Measurements from ENCODE around the gene RTCB.

RTCB gene

GRCh38 chr22:32411829-32412592 is at the start of gene RTCB:
TSS of gene RTCB (minus strand) at chr22:32412247. CDS start at chr22:32412156, 91 bp downstream.
- DNase-seq, result peak; percentile 80

GRCh38 chr22:32457031-32457430 is 45.0 kb upstream of the RTCB start:
- DNase-seq, result no peak

- DNase-seq, result peak; percentile 62
These were observed 36.9 kb upstream of the RTCB start for GRCh38 chr22:32448980-32449379.

DNA sequence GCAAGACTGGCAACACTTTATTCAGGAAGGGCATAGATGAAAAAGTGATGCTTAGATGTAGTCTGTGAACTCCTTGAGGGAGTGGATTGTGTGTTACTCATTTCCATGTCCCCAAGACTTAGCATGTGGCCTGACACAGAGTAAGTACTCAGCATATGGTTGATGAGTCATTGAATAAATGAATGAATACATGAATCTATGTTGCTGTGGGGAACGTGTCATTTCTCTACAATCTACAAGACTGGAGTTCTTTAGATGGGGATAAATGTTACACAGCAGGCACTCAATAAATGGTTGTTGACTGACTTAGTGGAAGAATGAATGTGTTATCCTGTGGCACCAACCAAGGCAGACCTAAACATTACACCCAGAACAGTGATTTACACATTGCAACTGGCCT is 34.3 kb upstream of the RTCB start:
- DNase-seq, result no peak

DNA sequence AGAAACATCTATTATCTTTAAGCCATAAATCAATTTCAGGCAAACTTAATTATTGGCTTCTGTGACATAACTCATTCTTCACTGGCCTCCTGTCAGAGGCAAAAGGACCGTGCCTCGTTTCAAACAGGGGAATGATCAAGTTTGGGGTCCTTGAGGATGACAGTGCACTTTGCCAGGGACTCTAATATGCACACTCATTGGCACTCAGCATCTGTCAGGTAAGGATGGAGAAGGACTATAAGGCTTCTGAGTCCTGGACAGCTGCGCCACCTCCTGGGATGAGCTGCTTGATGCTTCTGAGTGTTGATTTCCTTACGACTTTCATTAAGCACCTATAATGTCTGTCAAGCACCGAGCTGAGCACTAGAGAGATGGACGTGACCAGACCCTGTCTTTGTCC is 32.0 kb upstream of the RTCB start:
- peak; percentile 9 for DNase-seq

GRCh38 chr22:32430352-32430751 is 18.3 kb upstream of the RTCB start:
- DNase-seq, result no peak

GRCh38 chr22:32426881-32427280 is 14.8 kb upstream of the RTCB start:
- no peak for DNase-seq

DNA sequence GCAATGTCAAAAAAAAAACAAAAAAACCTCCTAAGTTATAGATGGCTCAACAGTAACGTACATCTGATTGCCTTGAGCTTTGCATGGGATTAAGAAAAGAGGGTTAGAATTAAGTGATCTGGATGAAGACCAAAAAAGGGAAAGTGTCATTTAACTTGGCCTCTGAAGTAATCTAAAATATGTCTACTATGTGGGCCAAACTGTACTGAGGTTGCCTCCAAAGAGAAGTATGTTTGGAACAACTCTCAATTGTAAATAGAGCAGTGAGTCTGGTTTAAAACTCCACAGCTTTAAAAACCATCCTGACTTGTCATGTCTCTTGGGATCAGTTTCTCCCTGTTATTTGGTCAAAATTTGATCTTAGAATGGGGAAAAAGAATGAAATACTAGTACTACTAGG is 11.6 kb upstream of the RTCB start:
- no peak for DNase-seq

DNA sequence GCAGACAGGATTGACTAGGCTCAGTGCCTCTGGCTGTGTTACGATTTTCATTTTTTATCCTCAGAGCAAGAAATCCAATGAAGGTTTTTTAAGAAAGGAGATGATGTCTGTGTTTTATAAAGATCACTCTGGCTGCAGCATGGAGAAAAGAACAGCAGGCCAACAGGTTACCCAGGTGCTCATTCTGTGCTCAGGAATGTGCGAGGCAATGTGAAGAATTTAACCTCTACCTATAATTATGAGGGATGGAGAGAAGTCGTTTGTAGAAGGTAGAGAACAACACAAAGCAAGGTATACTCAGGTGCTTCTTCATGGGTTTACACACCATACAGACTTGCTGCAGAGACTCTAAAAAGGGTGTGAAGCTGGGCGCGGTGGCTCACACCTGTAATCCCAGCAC is 10.0 kb upstream of the RTCB start:
- no peak for DNase-seq

- no peak for DNase-seq
These were observed 9.4 kb upstream of the RTCB start for GRCh38 chr22:32421484-32421883.

DNA sequence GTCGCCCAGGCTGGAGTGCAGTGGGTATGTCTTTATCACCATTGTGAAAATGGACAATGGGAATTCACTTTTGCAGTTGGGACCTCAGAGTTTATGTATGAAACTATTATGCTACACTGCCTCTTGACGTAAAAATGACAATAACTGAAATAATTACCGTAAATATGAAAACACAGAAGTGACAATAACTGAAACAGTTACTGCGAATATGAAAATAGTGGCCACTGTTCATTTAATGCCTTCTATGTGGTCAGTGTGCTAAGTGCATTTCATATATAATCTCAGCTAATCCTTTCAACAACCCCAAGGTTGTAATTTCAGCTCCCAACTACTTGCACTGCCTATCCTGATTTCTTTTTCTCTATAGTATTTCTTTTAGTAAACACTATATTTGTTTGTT is 5.9 kb upstream of the RTCB start:
- no peak for DNase-seq

DNA sequence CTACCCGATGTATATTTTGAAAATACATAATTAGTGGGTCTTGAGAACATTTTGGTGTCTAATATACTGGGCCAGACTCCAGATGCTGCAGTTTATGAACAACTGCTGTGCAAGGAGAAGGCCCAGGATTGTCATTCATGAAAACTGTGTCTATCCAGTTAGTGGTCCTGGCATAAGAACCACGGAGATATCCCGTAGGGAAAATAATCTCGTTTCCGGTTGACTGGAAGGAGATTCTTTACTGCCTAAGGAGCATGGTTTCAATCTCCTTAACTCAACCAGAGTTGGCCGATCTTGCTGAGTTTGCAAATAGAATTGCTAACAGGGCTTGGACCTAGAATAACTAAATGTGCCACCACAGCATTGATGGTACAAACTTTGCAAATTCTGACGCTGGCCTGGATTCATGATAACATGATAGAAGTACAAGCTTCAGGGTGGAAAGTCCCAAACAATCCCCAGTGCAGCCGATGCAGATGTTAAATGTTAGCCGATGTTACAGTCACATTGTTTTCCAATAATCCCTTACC is 4.6 kb upstream of the RTCB start:
- no peak for DNase-seq

- DNase-seq, result no peak
These were observed 2.1 kb upstream of the RTCB start for GRCh38 chr22:32414191-32414590.

DNA sequence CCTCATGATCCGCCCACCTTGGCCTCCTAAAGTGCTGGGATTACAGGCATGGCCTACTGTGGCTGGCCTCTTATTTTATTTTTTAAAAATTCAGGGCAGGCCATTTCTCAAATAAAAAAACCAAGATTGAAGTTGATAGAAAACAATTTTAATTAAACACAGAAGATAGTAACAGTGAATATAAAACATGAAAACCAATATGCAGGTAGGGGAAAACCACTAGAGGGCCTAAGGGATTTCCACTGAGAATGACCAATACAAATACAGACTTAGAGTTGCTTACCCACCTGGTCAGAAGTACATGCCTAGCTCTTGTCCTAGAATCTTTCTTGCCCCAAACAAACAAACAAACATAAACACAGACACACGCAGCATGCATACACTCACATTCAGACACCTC is 1.7 kb upstream of the RTCB start:
- no peak for DNase-seq

DNA sequence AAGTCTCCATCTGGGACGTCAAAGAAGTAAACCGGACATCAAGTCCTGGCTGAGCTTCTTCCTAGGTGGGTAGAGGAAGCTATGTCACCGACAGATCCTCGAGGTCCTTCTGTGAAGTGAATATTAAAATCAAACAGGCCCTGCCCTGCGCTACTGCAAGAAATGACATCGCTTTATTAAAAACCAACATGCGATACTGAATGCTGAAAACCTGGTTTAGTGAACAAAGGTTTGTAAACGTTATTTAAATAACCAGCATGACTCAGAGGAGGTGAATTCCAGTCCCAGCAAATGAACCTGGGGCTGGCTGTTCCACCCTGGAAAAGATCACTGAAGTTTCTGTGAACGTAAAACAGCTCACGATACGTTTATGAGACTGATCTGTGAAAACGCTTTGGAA is 645 bp downstream of the RTCB start:
- DNase-seq, result no peak

GRCh38 chr22:32410459-32410858 is 1.6 kb downstream of the RTCB start:
- no peak for DNase-seq

DNA sequence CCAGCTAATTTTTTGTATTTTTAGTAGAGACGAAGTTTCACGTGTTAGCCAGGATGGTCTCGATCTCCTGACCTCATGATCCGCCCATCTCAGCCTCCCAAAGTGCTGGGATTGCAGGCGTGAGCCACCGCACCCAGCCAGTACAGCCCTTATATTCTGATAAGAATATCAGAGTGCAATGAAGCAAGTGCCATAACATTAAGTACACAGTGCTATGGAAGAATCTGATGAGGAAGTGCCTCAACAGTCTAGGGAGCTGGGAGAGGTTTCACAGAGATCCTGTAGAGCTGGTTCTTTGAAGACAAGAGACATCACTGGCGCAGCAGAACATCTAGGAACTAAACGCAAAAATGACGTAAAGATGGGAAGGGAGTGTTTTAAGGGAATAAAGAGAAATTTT is 2.1 kb downstream of the RTCB start:
- no peak for DNase-seq

- no peak for DNase-seq
These were observed 4.1 kb downstream of the RTCB start for GRCh38 chr22:32407936-32408335.

- no peak for DNase-seq
These were observed 4.7 kb downstream of the RTCB start for GRCh38 chr22:32407312-32407711.

- no peak for DNase-seq
These were observed 8.0 kb downstream of the RTCB start for GRCh38 chr22:32404021-32404420.

DNA sequence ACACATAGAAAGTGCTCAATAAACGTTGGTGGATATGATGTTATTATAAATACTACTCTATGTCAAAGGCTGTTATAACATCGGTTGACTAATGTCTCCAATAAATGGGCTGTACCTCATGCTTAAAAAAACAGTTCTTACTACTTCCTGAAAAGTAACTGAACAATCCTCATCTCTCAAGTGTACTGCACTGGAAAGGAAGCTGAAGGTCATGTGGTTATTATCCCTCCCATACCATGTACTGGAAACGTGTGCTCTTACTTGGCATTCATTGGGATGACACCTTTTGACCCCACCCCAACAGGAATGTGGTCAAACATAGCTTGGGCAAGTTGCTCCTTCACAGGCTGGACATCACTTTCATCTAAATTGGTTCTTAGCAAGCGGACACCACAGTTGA is 10.6 kb downstream of the RTCB start:
- DNase-seq, result no peak

DNA sequence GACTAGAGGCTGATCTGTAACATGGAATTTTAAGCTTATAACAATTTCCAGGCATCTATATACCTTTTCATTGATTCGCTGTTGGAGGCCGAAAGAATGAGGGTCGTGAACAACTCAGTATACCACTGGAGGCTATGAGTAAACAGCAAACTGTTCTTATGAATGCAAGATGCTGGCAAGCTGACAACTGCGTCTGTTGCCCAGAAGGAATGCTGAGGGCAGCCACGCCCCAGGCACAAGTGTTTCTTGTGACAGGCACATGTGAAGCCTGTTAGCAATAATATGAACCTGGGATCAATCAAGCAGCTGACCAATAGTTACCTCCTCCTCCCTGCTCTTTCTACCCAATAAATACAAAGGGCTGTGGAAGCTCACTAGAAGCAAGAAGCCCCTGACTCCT is 15.3 kb downstream of the RTCB start:
- DNase-seq, result no peak

- DNase-seq, result no peak
These were observed 15.8 kb downstream of the RTCB start for GRCh38 chr22:32396255-32396654.

GRCh38 chr22:32395107-32395506 is 16.9 kb downstream of the RTCB start:
- DNase-seq, result no peak

DNA sequence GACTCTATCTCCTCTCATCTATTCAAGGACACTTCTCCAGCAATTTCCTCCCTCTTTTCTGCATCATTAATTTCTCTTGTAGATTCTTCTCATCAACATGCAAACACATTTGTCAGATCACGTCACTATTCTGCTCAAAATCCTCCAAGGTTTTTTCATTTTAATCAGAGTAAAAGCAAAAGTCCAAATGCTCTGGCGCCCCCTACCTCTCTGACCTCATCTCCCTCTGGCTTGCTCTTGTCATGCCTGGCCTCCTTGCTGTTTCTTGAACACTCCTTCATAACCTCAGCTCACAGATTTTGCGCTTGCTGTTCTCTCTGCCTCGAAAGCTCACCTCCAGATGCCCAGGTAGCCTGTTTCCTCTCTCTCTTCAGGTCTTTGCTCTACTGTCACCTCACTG is 22.4 kb downstream of the RTCB start:
- no peak for DNase-seq
